ENCODE measurements around the gene KANSL1L.
"Not testable (repeated sequence)": the region's sequence is repeated elsewhere in the genome, so short reads cannot be mapped to it uniquely, and the experiment has no call there.

DNA sequence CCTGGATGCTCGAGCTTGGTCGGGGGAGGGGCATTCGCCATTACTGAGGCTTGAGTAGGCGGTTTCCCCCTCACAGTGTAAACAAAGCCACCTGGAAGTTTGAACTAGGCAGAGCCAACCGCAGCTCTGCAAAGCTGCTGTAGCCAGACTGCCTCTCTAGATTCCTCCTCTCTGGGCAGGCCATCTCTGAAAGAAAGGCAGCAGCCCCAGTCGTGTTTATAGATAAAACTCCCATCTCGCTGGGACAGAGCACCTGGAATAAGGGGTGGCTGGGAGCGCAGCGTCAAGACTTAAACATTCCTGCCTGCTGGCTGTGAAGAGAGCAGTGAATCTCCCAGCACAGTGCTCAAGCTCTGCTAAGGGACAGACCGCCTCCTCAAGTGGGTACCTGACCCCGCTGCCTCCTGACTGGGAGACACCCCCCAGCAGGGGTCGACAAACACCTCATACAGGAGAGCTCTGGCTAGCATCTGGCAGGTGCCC, 10.4 kb upstream of the KANSL1L start:
- not testable (repeated sequence) for TF ChIP-seq EP300 (IDR thresholded peaks at IDR 0.05)
- TF ChIP-seq, protein P1, sequence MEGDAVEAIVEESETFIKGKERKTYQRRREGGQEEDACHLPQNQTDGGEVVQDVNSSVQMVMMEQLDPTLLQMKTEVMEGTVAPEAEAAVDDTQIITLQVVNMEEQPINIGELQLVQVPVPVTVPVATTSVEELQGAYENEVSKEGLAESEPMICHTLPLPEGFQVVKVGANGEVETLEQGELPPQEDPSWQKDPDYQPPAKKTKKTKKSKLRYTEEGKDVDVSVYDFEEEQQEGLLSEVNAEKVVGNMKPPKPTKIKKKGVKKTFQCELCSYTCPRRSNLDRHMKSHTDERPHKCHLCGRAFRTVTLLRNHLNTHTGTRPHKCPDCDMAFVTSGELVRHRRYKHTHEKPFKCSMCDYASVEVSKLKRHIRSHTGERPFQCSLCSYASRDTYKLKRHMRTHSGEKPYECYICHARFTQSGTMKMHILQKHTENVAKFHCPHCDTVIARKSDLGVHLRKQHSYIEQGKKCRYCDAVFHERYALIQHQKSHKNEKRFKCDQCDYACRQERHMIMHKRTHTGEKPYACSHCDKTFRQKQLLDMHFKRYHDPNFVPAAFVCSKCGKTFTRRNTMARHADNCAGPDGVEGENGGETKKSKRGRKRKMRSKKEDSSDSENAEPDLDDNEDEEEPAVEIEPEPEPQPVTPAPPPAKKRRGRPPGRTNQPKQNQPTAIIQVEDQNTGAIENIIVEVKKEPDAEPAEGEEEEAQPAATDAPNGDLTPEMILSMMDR (IDR thresholded peaks at IDR 0.05): not testable (repeated sequence)

All from suprapubic skin (tissue), 3 donors.